Measurements from ENCODE around the gene ZNF776.
A peak's percentile ranks its signal among the peaks of the same experiment; 100 is the strongest.

The ZNF776 gene

DNA sequence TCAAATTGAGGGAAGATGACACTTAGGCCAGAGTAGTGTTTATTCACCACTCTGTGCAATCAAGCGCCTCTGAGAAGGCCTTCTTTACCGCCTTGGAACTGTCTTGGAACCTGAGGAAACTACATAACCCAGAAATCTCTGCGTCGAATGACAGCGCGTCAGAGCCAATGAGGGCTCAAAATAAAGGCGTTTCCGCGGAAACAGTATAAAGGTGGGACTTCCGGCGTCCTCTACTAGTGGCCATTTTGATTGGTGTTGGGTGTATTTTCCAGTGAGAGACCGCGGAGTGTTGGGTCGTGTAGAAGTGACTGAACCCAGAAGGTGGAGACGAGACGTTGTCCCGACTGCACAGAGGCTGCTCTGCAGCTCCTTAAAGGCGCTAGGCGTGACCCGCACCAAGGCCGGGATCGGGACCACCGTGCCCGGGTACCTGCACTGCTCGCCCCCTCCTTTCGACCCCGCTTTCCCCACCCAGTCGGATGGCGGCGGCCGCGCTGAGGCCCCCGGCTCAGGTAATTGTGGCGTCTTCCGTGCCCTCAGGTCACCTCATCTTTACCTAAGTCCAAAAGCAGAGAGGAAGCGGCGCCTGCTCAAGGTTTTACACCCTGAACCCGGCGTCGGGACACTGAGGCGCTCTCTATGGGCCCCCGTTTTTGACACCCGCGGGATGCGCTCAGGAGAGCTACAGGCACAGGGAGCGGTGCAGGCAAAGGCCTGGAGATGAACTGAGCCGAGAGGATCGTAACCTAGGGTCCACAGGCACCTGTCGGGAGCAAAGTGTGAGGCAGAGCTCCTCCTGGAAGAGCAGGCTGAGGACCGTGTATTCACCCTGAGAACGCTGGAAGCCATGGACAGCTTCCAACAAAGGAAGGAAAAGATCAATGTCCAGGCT, at the start of gene ZNF776:
ZNF776 (plus strand) TSS at position 236 of the 892 bp plus-strand sequence; CDS start at position 480, 244 bp downstream.
- Histone ChIP-seq H3K4me2 (ENCODE audit: low read length) (peak within 1 kb of the TSS; percentile 93), H3F3A (ENCODE audit: control insufficient read depth, insufficient read depth) (no peaks in the 10 kb centered on the region), H3K27ac (ENCODE audit: low read depth, low read length) (peak within 1 kb of the TSS; percentile 34; the same call in 1 of the 2 replicates), H4K20me1 (ENCODE audit: control insufficient read depth, insufficient read depth, low read depth, low read length) (no peaks in the 10 kb centered on the region), H3K36me3 (ENCODE audit: control insufficient read depth, low read length) (peaks cover 39% of the 10 kb centered on the region), H3K9me2 (replicated peaks; ENCODE audit: control insufficient read depth, low read length) (no peaks in the 10 kb centered on the region), H3K9me3 (ENCODE audit: control insufficient read depth, insufficient read depth, low read length) (peaks cover 38% of the 10 kb centered on the region), H3K4me1 (ENCODE audit: control insufficient read depth, low read length) (peaks cover 11% of the 10 kb centered on the region), H3K27me3 (ENCODE audit: control insufficient read depth, low read length) (no peaks in the 10 kb centered on the region), H3K4me3 (ENCODE audit: low read length) (peak within 1 kb of the TSS; percentile 88), H3K79me2 (ENCODE audit: control insufficient read depth, low read length) (peaks cover 23% of the 10 kb centered on the region)
- TF ChIP-seq EZH2phosphoT487 (IDR thresholded peaks at IDR 0.05; ENCODE audit: borderline replicate concordance, low read length) = no peak
- TF ChIP-seq, protein P1, sequence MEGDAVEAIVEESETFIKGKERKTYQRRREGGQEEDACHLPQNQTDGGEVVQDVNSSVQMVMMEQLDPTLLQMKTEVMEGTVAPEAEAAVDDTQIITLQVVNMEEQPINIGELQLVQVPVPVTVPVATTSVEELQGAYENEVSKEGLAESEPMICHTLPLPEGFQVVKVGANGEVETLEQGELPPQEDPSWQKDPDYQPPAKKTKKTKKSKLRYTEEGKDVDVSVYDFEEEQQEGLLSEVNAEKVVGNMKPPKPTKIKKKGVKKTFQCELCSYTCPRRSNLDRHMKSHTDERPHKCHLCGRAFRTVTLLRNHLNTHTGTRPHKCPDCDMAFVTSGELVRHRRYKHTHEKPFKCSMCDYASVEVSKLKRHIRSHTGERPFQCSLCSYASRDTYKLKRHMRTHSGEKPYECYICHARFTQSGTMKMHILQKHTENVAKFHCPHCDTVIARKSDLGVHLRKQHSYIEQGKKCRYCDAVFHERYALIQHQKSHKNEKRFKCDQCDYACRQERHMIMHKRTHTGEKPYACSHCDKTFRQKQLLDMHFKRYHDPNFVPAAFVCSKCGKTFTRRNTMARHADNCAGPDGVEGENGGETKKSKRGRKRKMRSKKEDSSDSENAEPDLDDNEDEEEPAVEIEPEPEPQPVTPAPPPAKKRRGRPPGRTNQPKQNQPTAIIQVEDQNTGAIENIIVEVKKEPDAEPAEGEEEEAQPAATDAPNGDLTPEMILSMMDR (IDR thresholded peaks at IDR 0.05; ENCODE audit: low read depth, low read length, poor library complexity, severe bottlenecking) = no peak

DNA sequence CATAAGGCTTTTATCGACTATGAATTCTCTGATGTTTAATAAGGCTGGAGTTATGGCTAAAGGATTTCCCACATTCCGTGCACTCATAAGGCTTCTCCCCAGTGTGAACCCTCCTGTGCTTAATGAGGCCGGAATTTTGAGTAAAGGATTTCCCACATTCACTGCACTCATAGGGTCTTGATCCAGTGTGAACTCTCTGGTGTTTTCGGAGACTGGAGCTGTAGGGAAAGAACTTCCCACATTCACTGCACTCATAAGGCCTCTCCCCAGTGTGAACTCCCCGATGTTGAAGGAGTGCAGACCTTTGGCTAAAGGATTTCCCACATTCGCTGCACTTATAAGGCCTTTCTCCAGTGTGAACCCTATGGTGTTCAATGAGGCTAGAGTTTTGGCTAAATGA, 45.0 kb upstream of the ZNF776 start:
- Histone ChIP-seq H3K27me3 (ENCODE audit: control insufficient read depth, low read length) (no peaks in the 10 kb centered on the region), H3K79me2 (ENCODE audit: control insufficient read depth, low read length) (no peaks in the 10 kb centered on the region), H3K27ac (ENCODE audit: low read depth, low read length) (no peak overlapping the region), H3K9me3 (ENCODE audit: control insufficient read depth, insufficient read depth, low read length) (peaks cover 34% of the 10 kb centered on the region), H3K9me2 (replicated peaks; ENCODE audit: control insufficient read depth, low read length) (no peaks in the 10 kb centered on the region), H3K4me1 (ENCODE audit: control insufficient read depth, low read length) (no peaks in the 10 kb centered on the region), H3K4me2 (ENCODE audit: low read length) (no peak overlapping the region), H3K4me3 (ENCODE audit: low read length) (no peak overlapping the region), H3K36me3 (ENCODE audit: control insufficient read depth, low read length) (no peaks in the 10 kb centered on the region), H3F3A (ENCODE audit: control insufficient read depth, insufficient read depth) (no peaks in the 10 kb centered on the region), H4K20me1 (ENCODE audit: control insufficient read depth, insufficient read depth, low read depth, low read length) (no peaks in the 10 kb centered on the region)
- TF ChIP-seq EZH2phosphoT487 (IDR thresholded peaks at IDR 0.05; ENCODE audit: borderline replicate concordance, low read length) = no peak
- TF ChIP-seq, protein P1 (IDR thresholded peaks at IDR 0.05; ENCODE audit: low read depth, low read length, poor library complexity, severe bottlenecking) = no peak

DNA sequence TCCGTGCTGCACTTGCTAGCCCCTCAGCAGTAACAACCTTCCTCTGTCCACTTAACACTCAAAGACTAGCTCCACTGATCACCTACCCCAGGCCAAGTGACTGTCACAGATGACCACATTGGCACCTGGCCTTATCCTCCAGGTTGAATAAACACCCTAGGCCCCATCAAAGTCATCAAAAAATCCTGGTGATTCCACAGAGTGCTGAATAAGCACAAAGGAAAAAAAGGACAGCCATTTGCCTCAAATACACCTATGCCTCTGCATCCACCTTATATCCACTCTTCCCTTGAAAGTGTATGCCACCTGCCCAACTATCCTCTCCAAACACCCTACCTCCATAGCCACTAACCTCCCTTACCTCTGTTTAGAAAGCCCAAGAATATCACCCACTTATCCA, 40.3 kb upstream of the ZNF776 start:
- H3K9me2 ChIP-seq (replicated peaks; ENCODE audit: control insufficient read depth, low read length) = no peaks in the 10 kb centered on the region
- H3K79me2 ChIP-seq (ENCODE audit: control insufficient read depth, low read length) = no peaks in the 10 kb centered on the region
- no peaks in the 10 kb centered on the region for H3F3A ChIP-seq (ENCODE audit: control insufficient read depth, insufficient read depth)
- H3K4me1 ChIP-seq (ENCODE audit: control insufficient read depth, low read length) = no peaks in the 10 kb centered on the region
- H3K27ac ChIP-seq (ENCODE audit: low read depth, low read length) = no peak overlapping the region
- no peaks in the 10 kb centered on the region for H3K36me3 ChIP-seq (ENCODE audit: control insufficient read depth, low read length)
- H3K27me3 ChIP-seq (ENCODE audit: control insufficient read depth, low read length) = no peaks in the 10 kb centered on the region
- H3K9me3 ChIP-seq (ENCODE audit: control insufficient read depth, insufficient read depth, low read length) = peaks cover 42% of the 10 kb centered on the region
- H3K4me3 ChIP-seq (ENCODE audit: low read length) = no peak overlapping the region
- no peaks in the 10 kb centered on the region for H4K20me1 ChIP-seq (ENCODE audit: control insufficient read depth, insufficient read depth, low read depth, low read length)
- TF ChIP-seq, protein P1 (IDR thresholded peaks at IDR 0.05; ENCODE audit: low read depth, low read length, poor library complexity, severe bottlenecking) = no peak
- TF ChIP-seq EZH2phosphoT487 (IDR thresholded peaks at IDR 0.05; ENCODE audit: borderline replicate concordance, low read length) = no peak
- no peak overlapping the region for H3K4me2 ChIP-seq (ENCODE audit: low read length)

Measured in DOHH2 (cell line).